Measurements from ENCODE around the gene USP22.

DNA sequence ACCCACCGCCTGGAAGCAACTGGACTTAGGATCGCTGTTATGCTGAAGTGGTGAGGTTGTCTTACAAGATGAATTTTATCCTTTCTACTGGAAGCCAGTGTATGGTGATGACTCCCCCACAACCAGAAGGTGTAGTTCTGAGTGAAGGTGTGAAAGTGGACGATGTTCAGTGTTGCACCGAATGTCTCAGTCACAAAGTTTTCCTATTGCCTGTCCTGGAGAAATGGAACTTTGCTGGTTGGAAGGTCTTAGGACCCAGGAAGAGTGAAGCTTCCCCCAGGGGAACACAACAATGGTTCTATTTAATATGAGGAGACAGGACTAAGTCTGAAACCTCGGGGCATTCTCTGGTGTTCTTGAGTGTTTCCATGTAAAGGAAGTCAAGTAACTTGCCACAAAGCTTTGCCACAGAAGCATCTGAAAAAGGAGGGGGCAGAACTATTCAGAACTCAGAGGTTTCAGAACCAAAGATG is 44.2 kb downstream of the USP22 start:
- TF ChIP-seq CTCF (IDR thresholded peaks at IDR 0.05; ENCODE audit: low read length) (no peak), EZH2phosphoT487 (IDR thresholded peaks at IDR 0.05; ENCODE audit: low read length) (no peak), EZH2 (optimal IDR thresholded peaks at IDR 0.05; ENCODE audit: low read depth, low read length) (no peak)
